Hepatocyte (in vitro differentiated cells): ENCODE measurements around the gene PMFBP1.

Experiments
- CTCF ChIP-seq: fragments of 200-600 bp; sonication (generic); IDR thresholded peaks from 2 replicates; pipeline ENCODE4 v1.5.1; 2016; ENCODE audit warnings: antibody characterized with exemption, mild to moderate bottlenecking; ENCODE audit not compliant: poor library complexity
- EZH2 ChIP-seq: fragments of 200-600 bp; sonication (generic); IDR thresholded peaks from 2 replicates; pipeline ENCODE4 v1.6.1; 2016; ENCODE audit warnings: antibody characterized with exemption, mild to moderate bottlenecking, borderline replicate concordance

GRCh38 chr16:72093448-72094265 lies 78.3 kb downstream of the PMFBP1 start, which contains the start of the genes DHX38 and TXNL4B:
- TF ChIP-seq CTCF (no peak), EZH2 (no peak)
